HCEC 1CT (cell line): ENCODE measurements around the gene STARD4.

Experiments used
- DNase-seq: peaks from one replicate; pipeline ENCODE4 v3.0.0-alpha.2; 2017

The STARD4 gene

DNA sequence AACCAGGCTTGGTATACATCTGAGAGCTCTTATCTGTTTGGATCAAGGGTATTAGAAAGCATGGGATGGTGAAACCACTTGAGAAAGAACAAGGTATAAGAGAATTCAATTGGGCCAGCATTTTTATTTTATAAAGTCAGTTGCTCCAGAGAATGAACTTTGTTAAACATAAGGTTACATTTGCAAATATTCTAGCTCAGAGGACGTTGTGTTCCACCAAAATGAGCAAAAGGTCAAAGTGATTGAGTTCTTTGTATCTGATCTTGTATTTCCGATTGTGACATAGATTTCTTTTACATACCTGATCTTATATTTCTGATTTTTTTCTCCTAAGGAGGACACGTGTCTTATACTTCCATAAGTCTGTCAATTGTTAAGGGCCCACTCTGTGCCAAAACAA lies 8.6 kb upstream of the STARD4 start:
- no peak for DNase-seq

DNA sequence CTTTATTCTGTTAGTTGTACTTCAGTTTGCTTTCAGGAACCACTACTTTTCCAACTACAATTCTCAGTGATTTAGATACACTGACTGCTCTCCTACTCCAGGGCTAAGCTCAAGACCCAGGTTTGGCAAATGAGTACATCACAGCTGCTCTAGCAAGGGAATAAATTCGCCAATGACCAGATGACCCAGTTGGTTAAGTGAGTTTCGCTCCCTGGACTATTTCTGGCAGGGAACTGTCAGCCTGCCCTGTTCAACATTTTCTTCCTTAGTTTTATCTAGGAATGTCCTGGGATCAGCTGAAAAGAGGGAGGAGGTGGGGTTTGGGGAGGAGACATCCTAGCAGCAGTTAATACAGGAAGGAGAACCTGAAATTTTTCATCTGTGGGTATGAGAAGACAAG lies 6.4 kb upstream of the STARD4 start:
- DNase-seq: no peak

DNA sequence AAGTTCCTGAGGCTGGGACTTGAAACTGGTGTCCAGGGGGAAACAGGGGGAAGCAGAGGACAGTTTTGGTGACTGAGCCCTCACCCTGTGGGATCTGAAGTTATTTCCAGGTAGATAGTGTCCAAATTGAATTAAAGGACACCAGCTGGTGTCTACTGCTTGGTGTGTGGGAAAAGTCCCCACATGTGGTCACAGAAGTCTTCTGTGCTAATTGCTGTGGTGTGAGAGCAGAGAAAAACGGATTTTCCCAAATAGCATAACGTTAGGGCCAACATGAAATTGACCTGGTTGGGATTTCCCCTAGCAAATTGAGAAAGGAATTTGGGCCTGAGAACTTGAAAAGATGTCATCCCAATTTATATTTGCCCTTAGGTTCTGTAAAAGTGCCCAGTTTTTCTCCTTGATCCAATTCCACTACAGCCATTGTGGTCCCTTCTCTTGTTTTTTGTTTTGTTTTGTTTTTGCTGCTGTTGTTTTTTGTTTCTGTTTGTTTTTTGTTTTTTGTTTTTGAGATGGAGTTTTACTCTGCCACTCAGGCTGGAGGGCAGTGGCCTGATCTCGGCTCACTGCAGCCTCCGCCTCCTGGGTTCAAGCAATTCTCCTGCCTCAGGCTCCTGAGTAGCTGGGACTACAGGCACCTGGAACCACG lies 5.6 kb upstream of the STARD4 start:
- DNase-seq: no peak

DNA sequence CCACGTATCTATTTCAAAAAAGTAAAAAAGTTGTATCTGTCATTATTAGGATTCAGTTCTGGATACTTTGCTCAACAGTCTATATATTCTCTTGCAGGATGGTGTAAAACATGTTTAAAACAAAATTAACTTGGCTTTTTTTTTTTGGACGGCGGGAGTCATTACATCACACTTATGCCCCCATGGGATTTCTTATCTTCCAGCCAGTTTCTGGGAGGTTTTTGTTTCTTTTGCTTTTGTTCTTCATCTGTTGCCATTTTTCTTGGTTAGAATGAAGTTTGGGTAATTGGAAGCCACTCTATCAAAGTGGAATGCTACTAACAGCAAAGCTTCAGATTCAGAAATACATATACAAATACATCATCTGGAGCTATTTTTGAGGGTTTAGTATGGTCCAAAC lies 1.8 kb upstream of the STARD4 start:
- no peak for DNase-seq

GRCh38 chr5:111513131-111513520 lies 791 bp upstream of the STARD4 start:
- DNase-seq: no peak

DNA sequence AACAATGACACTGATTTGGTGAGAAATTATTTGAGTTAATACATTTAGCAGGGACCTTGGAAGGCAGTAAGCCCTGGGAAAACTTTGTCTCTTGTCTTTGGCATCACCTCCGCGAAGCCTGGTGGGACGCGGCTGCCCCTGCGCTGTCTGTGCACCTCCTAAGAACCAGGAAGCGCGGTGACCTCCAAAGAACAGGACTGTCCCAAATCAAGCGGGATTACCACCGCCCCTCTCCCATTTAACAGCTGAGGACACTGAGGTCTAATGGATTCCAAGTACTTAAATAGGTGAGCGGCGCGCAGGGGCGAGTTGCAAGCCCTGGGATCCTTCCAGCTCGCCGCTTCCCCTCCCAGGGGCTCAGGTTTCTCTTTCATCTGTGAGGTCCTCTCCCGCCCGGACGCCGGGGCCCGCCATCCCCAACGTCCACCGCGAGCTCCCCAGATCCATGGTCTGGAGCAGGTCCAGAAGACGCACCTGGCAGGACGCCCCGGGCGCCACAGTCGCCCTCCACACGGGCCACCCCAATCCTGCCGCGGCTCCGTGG lies 432 bp downstream of the STARD4 start:
- DNase-seq: peak; percentile 29

DNA sequence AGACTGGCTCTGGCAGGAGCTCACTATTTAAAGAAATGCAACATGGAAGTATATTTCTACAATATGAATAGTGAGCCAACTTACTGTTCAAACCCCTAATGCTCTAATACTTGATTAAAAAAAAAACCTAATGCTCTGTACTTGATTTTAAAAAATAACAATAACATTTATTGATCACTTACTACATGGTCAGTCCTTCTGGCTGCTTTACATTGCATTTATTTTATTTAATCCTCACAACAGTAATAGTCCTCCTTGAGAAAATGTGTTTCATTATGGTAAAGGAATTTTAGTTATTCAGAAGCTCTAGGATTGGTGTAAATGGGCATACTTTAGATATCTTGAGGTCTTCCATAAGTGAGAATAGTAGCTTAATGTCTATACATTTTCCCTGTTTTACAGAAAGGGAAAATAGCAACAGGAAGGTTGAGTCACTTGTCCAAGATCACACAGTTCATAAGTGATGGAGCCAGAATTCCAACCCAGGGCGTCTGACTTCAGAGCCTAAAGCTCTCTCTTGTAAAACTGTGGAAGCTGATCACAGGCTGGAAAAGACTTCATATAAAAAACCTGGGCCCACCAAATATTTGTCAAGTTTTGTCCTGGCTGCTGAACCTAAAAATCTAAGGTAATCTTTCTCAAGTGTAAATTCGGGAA lies 1.0 kb downstream of the STARD4 start:
- DNase-seq: peak; percentile 44

DNA sequence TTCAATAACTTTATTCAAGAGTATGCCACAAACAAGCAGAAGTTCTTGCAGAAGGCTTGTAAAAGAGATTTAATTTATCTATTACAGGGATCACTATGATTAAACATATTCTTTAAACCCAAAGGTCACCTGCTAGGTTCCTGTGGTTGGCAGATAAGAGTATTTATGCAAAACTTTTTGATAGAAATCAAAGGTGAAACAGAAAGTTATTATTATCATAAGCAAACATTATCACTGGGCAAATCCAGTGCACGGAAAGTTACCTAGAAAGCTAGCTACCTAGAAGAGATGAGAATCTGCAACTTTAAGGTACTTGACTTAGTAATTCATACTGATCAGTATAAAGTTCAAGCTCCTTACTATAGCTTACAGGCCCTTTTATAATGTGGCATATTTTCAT lies 3.2 kb downstream of the STARD4 start:
- no peak for DNase-seq

DNA sequence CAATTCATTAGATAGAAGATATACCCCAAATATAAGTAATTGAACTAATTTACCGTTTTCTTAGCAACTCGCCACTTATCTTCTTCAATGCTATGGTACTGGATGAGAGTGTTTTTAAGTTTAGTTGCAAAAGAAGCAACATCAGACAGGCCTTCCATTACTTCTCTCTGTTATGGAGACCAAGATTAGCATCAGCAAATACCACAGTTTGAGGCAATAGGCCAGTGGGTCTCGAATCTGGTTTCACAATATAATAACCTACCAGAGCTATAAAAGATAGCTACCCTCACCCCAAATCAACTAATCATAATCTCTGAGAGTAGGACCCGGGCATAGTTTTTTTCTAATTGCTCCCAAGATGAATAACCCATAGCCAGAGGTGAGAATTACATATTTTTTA lies 5.1 kb downstream of the STARD4 start:
- no peak for DNase-seq

GRCh38 chr5:111505096-111505495 lies 7.2 kb downstream of the STARD4 start:
- DNase-seq: no peak

DNA sequence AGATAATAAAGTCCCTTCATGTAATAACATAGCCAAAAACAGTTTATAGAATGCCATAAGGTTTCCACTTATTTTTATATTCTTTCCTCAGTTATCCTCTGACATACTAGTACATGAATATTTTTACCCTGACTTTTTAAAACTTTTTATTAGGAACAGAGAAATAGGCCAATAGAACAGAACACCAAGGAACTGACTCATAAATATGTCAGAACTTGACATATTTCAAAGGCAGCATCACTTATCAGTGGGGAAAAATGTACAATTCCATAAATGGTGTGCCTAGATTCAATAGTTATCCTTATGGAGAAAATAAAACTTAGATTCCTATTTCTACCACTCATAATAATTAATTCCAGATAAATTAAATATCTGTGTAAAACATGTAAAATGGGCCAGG lies 9.4 kb downstream of the STARD4 start:
- peak; percentile 73 for DNase-seq

- no peak for DNase-seq
Observed at GRCh38 chr5:111498346-111498745, 14.0 kb downstream of the STARD4 start.

GRCh38 chr5:111495159-111495558 lies 17.2 kb downstream of the STARD4 start:
- no peak for DNase-seq

- no peak for DNase-seq
Observed at GRCh38 chr5:111494355-111494999, 17.9 kb downstream of the STARD4 start.

DNA sequence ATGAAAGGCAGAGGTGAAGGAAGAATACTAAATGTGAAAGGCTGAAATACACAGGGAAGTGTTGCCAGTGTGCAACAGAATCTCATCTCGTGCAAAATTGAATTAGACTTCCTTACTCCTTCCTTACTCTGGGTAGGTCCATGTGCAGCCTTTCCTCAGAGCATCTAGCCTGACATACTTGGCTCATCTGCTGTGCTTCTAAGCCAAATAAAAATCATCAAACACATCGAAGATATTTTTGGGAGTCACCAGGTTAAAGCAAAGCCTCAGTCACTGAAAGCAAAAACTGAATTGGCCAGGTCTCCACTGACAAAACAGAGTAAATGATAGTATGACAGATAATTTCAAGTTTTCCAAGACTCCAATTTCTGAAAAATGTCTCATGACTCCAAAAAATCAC lies 19.3 kb downstream of the STARD4 start:
- DNase-seq: no peak

- peak; percentile 9 for DNase-seq
Observed at GRCh38 chr5:111488353-111488752, 24.0 kb downstream of the STARD4 start.

DNA sequence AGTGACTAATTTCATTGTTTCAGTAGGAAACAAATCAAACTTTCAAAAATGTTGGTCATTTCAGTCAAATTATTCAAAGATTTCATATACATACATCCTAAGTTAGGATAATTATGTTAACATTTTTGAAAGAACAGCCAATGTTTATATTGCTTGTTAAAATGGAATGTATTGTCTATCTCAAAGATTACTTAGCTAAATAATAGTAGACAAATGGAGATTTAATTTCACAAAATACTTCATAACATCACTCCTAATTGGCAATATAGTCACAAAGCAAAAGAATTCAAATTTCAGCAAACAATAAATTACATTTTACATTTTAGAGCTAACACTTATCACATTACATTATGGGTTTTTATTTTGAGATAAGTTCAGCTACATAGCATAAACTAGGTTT lies 25.4 kb downstream of the STARD4 start:
- DNase-seq: no peak

- DNase-seq: no peak
Observed at GRCh38 chr5:111486055-111486454, 26.3 kb downstream of the STARD4 start.

GRCh38 chr5:111480346-111480745 lies 32.0 kb downstream of the STARD4 start:
- no peak for DNase-seq

- no peak for DNase-seq
Observed at GRCh38 chr5:111478898-111479297, 33.4 kb downstream of the STARD4 start.

DNA sequence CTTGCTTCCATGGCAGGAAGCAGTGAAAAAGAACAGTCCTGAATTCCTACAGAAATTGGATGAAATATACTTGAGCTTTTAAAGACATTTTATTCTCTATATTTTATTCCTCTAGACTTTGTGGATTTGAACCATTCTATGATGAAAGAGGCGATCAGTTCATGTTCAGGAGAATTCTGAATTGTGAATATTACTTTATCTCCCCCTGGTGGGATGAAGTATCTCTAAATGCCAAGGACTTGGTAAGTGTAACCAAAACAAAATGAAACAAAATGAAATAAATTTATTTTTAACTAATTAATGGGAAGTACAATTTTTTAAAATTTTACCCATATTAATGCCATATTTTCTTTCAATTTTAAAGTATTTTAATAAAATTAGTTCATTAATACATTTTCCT lies 34.1 kb downstream of the STARD4 start:
- DNase-seq: peak; percentile 31

DNA sequence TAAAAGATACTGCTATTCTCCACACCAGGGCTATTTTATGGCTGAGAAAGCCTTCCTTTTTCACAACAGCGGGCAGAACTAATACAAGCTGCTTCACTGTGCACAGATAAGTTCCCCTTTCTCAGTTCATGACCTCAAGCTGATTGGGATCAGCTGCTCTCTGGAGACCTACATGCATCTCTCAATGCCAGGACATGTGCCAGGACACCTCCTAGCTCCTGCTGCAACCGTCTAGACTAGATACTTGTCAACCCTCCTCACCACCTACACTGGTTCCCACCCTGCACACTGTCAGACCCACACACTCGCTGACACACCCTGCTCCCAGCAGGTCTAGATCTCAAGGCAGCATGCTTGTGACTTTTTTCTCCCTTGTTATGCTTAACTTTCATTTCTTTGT lies 39.8 kb downstream of the STARD4 start:
- no peak for DNase-seq

DNA sequence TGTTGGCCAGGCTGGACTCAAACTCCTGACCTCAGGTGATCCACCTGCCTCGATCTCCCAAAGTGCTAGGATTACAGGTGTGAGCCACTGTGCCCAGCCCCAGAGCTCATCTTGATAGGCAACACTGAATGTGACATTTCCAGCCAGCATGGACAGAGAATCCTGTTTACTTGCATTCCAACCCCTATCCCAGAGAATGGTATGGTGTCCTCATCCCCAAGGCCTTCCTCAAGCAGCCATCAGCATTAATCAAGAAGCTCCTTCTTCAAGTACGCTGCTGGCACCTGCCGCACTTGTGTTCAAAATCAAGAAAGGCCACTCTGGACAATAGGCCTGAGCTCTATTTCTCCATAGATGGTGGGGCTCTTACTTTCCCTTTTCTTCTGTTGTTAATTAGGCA lies 40.2 kb downstream of the STARD4 start:
- DNase-seq: no peak

GRCh38 chr5:111469903-111470302 lies 42.4 kb downstream of the STARD4 start:
- DNase-seq: no peak
